Anterior cingulate cortex (tissue), 58 donors: ENCODE data around the gene ACKR4.
"Not testable (repeated sequence)": the region's sequence is repeated elsewhere in the genome, so short reads cannot be mapped to it uniquely, and the experiment has no call there.

Source experiments
- DNase-seq, 58 donors: peaks; one replicate each; lab custom pipeline; 2025; lab: John Stamatoyannopoulos, UW

Gene ACKR4

DNA sequence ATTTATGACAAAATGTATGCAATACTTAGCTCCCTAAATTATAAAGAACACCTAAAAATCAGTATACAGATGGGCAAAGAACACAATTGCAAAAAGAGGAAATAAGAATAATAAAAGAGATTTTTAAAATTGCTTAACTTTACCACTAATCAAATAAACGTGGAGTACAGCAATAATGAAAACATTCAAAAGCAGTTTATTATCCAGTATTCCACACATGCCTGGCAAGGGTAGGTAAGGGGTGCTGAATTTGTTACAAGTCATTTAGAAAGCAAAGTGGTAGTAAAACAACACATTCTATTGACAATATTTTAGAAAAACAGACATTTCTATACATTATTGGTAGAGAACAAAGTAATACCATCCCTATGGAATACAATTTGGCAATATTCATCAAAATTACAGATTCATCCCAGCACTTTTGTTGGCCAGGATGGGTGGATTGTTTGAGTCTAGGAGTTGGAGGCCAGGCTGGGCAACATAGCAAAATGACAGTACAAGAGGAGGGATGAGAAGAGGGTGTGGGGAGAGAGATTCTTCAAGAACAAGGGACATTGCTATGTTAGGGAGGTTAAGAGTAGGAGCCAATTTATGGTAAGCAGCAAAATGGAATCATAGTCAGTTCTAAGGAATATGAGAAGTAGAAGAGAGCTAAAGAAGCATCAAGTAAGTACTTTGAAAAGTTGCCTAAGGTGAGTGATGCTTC is 3.7 kb upstream of the ACKR4 start:
- no peak for DNase-seq

DNA sequence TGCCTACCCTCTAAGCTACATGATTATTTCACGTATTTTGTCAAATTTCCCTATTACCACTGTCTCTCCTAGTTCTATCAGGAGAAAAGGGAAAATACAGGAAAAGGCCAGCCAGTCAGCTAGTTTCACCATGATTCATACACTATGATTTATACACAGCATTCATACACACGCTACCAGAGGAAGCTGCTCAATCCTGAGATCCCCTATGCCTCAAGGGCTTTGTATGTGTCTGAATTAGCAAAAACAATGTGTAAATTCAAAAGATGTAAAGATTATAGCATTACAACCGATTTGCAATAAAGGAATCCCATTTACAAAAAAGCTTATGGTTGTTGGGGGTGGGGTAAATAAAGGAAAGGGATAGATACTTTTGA is 3.1 kb upstream of the ACKR4 start:
- DNase-seq = no peak

DNA sequence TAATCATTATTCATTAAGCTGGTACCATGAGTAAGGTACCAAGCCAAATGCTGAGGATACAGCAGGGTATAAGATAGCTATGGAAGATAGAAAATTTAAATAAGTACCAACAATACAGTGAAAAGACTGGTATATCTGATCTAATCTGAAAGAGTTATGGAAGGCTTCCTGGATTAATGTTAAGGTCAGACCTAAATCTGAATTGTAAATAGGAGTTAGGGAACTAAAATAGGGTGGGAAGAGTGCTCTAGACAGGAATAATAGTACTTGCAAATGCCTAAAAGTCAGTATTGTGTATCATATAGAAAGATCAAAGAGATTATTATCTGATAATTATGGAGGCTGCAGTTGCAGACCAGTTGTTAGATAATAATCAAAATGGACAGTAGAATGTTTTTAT is 2.6 kb upstream of the ACKR4 start:
- no peak for DNase-seq

DNA sequence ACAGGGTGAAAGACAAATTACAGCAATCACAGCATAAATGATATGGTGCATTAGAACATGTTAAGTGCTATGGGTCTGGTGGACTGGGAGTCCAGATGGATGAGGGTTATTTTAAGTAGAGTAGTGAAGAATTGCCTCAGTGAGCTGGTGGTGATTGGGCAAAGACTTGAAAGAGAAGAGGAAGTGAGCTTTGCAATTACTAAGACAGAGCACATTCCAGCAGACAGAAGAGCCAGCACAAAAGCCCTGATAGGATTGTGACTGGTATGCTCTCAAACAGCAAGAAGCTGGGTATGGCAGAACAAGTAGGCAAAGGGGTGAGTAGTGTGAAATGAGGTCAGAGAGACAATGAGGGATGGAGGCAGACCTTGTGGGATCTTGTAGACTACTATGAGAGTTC is 2.1 kb upstream of the ACKR4 start:
- DNase-seq = no peak

GRCh38 chr3:132596326-132596725 is 744 bp upstream of the ACKR4 start:
- no peak for DNase-seq

GRCh38 chr3:132597660-132598059 is 590 bp downstream of the ACKR4 start:
- no peak for DNase-seq

DNA sequence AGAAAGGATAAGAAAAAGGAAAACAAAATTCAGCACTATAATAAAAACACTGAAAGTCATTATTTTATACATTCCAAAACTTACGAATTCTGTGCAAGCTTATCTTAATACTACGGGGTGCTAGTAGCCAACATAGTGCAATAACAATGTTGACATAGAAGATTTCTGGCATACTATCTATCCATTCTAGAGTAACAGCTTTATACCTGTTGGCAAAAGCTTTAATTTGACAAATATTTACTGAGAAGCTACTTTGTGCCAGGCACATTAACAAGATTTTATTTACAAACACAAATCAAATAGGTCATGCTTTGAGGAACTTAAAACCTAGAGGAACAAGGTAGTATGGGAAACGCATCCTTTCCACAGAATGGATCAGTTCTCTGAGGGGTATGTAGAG is 1.1 kb downstream of the ACKR4 start:
- DNase-seq = no peak

GRCh38 chr3:132600614-132601013 is 3.5 kb downstream of the ACKR4 start:
- not testable (repeated sequence) for DNase-seq

DNA sequence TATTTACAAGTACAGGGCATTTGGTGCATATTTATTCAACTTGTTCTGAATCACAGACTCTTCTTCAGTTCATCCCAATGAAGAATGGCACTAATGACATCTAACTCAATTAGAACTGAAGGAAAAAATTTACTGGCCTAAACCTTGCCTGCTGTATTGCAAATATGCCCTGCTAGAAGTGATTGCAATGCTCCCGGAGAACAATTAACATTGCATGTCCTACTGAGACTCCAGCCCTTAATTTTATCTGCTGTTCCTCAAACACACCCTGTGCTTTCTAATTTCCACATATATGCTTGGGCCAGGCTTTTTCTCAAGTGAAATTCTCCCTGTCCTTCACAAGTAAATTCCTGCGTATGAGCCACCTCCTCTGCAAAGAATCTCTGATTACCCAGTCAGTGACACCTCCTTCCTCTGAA is 8.3 kb downstream of the ACKR4 start:
- DNase-seq = no peak

DNA sequence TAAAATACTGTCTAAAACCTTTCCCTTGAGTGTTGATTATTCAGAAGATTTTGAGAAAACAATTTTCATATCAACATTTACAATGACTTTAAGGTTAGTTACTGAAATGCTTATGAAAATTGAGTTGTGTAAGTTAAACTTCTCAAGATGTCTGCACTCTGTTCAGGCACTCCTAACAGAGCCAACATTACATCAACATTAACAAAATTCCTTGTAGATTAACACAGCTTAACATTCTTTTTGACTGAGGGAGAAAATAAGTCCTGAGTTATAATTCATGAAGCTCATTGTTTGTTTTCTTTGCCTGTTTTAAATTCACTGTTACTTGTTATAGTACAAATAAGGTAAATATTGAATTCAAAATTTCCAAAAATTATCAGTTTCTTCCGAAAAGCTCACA is 9.0 kb downstream of the ACKR4 start:
- no peak for DNase-seq

GRCh38 chr3:132606620-132607019 is 9.6 kb downstream of the ACKR4 start:
- DNase-seq = not testable (repeated sequence)

DNA sequence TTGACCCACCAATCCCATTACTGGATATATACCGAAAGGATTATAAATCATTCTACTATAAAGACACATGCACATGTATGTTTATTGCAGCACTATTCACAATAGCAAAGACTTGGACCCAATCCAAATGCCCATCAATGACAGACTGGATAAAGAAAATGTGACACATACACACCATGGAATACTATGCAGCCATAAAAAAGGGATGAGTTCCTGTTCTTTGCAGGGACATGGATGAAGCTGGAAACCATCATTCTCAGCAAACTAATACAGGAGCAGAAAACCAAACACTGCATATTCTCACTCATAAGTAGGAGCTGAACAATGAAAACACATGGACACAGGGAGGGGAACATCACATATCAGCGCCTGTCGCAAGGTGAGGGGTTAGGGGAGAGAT is 18.2 kb downstream of the ACKR4 start:
- not testable (repeated sequence) for DNase-seq

DNA sequence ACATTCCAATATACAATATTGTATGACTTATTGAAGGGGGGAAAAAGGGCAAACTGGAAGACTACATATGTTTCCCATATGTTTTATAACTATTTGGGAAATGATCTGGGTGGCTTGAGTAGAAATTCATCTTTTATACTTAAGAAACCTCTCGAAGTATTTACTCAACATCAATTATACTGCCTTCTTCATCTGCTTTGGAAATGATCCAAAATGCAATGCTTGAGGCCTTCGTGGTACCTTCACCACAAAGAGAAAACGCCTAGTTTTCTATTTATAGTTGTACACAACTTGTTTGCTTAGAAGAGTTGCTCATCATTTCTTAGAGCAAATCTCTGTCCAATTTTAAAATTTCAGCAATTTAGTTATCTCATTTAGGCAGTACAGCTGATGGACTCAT is 18.8 kb downstream of the ACKR4 start:
- no peak for DNase-seq

GRCh38 chr3:132616780-132617179 is 19.7 kb downstream of the ACKR4 start:
- no peak for DNase-seq

- no peak for DNase-seq
Measured at GRCh38 chr3:132622148-132622547, 25.1 kb downstream of the ACKR4 start.

GRCh38 chr3:132622761-132623160 is 25.7 kb downstream of the ACKR4 start:
- DNase-seq = no peak

- DNase-seq = no peak
Measured at GRCh38 chr3:132623646-132624045, 26.6 kb downstream of the ACKR4 start.

- DNase-seq = no peak
Measured at GRCh38 chr3:132624790-132625189, 27.7 kb downstream of the ACKR4 start.

DNA sequence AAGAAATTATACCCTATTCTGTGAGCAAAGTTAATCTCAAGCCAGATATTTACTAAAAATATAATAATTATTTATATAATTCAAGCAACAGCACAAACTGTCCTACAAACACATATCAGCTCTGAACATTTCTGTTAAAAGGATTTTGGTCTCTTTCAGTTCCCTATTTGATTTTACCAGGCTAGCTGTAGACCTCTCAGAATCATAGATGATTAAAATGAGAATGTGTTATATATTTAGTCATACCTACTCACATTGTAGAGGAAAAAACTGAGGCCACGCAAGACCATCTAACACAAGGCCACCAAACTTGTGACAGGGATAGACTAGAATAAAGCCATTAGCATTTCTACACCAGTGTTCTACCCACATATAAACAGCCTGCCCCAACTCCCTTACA is 28.5 kb downstream of the ACKR4 start:
- no peak for DNase-seq

- no peak for DNase-seq
Measured at GRCh38 chr3:132626955-132627354, 29.9 kb downstream of the ACKR4 start.

DNA sequence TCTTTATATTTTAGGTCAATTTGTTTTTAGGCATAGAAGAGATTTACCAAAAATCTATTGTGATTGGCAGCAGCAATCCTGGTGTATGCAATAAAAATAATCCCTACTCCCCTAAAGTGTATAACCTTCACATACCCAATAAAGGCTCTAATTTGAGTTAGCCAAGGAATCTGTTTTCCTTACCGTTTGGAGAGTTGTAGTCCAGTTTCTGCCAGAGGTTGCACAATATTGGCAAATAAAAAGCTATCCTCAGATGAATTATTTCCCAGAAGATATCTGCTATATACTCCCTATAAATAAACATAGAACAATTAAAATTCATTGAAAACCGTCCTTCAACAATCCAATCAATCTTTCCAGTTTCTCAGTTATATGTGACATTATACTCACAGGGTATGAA is 31.1 kb downstream of the ACKR4 start:
- DNase-seq = no peak

DNA sequence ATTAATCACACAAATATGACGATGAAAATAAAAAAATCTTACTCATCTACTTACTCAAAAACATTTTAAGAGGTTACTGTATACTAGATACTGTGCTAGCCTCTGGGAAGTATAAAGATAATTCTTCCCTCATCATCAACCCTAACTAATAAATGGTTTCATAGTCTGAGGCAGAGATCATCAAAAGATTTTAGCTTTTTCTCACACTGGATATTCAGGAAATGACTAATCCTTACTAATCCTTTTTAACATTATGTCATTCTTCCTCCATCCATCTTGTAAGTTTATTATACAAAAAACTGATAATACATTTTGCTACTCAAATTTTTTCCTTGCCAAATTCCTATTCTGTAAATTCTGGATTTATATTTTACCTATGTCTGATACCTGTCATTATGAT is 32.9 kb downstream of the ACKR4 start:
- no peak for DNase-seq

DNA sequence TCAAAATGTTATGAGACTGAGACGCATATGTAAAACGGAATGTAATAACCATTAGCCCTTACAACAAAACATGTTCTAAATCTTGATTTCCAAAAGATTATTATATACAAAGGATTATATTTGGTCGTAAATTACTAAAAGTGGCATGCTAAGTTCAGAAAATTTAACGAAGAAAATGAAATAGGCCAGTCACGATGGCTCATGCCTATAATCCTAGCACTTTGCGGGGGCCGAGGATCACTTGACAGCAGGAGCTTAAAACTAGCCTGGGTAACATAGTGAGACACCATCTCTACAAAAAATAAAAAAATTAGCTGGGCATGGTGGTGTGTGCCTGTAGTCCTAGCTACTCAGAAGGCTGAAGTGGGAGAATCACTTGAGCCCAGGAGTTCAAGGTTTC is 33.5 kb downstream of the ACKR4 start:
- no peak for DNase-seq
